ENCODE data around the gene VCL.
A peak's percentile ranks its signal among the peaks of the same experiment; 100 is the strongest.

VCL gene

GRCh38 chr10:74034301-74034700 is 36.4 kb downstream of the VCL start:
- TF ChIP-seq, protein P1, sequence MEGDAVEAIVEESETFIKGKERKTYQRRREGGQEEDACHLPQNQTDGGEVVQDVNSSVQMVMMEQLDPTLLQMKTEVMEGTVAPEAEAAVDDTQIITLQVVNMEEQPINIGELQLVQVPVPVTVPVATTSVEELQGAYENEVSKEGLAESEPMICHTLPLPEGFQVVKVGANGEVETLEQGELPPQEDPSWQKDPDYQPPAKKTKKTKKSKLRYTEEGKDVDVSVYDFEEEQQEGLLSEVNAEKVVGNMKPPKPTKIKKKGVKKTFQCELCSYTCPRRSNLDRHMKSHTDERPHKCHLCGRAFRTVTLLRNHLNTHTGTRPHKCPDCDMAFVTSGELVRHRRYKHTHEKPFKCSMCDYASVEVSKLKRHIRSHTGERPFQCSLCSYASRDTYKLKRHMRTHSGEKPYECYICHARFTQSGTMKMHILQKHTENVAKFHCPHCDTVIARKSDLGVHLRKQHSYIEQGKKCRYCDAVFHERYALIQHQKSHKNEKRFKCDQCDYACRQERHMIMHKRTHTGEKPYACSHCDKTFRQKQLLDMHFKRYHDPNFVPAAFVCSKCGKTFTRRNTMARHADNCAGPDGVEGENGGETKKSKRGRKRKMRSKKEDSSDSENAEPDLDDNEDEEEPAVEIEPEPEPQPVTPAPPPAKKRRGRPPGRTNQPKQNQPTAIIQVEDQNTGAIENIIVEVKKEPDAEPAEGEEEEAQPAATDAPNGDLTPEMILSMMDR (IDR thresholded peaks at IDR 0.05; ENCODE audit: poor library complexity, severe bottlenecking) = no peak
- ATAC-seq (ENCODE audit: low read depth) (no peak), DNase-seq (ENCODE audit: low spot score) (no peak)
- H3K36me3 ChIP-seq (ENCODE audit: low read depth) = peaks cover 20% of the 10 kb centered on the region; the same call in 1 of the 2 replicates
- no peak overlapping the region for H3K4me3 ChIP-seq (ENCODE audit: severe bottlenecking)
- no peaks in the 10 kb centered on the region for H3K4me1 ChIP-seq (ENCODE audit: insufficient read depth, poor library complexity, severe bottlenecking)
- H3K27me3 ChIP-seq (ENCODE audit: insufficient read depth, poor library complexity, severe bottlenecking) = no peaks in the 10 kb centered on the region
- H3K27ac ChIP-seq (ENCODE audit: poor library complexity, severe bottlenecking) = peak overlapping the region; percentile 5
- no peaks in the 10 kb centered on the region for H3K9me3 ChIP-seq (ENCODE audit: severe bottlenecking)

GRCh38 chr10:74035303-74035702 is 37.4 kb downstream of the VCL start:
- TF ChIP-seq, protein P1 (IDR thresholded peaks at IDR 0.05; ENCODE audit: poor library complexity, severe bottlenecking) = peak; percentile 49
- Histone ChIP-seq H3K36me3 (ENCODE audit: low read depth) (peaks cover 19% of the 10 kb centered on the region; the same call in 1 of the 2 replicates), H3K9me3 (ENCODE audit: severe bottlenecking) (no peaks in the 10 kb centered on the region), H3K27ac (ENCODE audit: poor library complexity, severe bottlenecking) (peak overlapping the region; percentile 5), H3K4me1 (ENCODE audit: insufficient read depth, poor library complexity, severe bottlenecking) (no peaks in the 10 kb centered on the region), H3K4me3 (ENCODE audit: severe bottlenecking) (no peak overlapping the region), H3K27me3 (ENCODE audit: insufficient read depth, poor library complexity, severe bottlenecking) (no peaks in the 10 kb centered on the region)
- DNase-seq (ENCODE audit: low spot score) (no peak), ATAC-seq (ENCODE audit: low read depth) (no peak)

- Histone ChIP-seq H3K9me3 (ENCODE audit: severe bottlenecking) (no peaks in the 10 kb centered on the region), H3K27ac (ENCODE audit: poor library complexity, severe bottlenecking) (no peak overlapping the region), H3K4me1 (ENCODE audit: insufficient read depth, poor library complexity, severe bottlenecking) (no peaks in the 10 kb centered on the region), H3K4me3 (ENCODE audit: severe bottlenecking) (no peak overlapping the region), H3K36me3 (ENCODE audit: low read depth) (peaks cover 18% of the 10 kb centered on the region), H3K27me3 (ENCODE audit: insufficient read depth, poor library complexity, severe bottlenecking) (no peaks in the 10 kb centered on the region)
- TF ChIP-seq, protein P1 (IDR thresholded peaks at IDR 0.05; ENCODE audit: poor library complexity, severe bottlenecking) = no peak
- DNase-seq (ENCODE audit: low spot score) (no peak), ATAC-seq (ENCODE audit: low read depth) (no peak)
These were observed 38.6 kb downstream of the VCL start for GRCh38 chr10:74036474-74036873.

DNA sequence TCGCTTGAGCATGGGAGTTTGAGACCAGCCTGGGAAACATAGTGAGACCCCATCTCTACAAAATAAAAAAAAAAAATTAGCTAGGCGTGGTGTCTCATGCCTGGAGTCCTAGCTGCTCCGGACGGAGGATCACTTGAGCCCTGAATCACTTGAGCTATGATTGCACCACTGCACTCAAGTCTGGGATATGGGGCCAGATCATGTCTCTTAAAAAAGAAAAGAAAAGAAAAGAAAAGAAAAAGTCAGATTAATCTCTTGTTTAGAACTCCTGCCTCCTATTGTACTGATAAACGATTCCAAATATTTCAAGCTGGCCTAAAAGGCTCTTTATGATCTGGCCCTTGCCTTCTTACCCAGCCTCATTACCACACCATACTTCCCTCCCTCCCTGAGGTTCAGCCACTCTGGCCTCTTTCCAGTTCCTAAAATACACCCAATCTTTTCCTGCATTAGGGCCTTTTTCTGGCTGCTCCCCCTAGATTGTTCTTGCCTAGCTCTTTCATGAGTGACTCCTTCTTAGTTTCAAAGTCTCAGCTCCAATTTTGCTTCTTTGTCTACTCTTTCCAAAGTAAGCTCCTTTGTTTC is 41.7 kb downstream of the VCL start:
- peak; percentile 42; the same call in 1 of the 3 replicates for ATAC-seq (ENCODE audit: low read depth)

More for the DNA sequence above, 41.7 kb downstream of the VCL start:
- TF ChIP-seq, protein P1 (IDR thresholded peaks at IDR 0.05; ENCODE audit: poor library complexity, severe bottlenecking) = no peak
- Histone ChIP-seq H3K27ac (ENCODE audit: poor library complexity, severe bottlenecking) (no peak overlapping the region), H3K27me3 (ENCODE audit: insufficient read depth, poor library complexity, severe bottlenecking) (no peaks in the 10 kb centered on the region), H3K4me3 (ENCODE audit: severe bottlenecking) (no peak overlapping the region), H3K4me1 (ENCODE audit: insufficient read depth, poor library complexity, severe bottlenecking) (no peaks in the 10 kb centered on the region), H3K36me3 (ENCODE audit: low read depth) (peaks cover 47% of the 10 kb centered on the region), H3K9me3 (ENCODE audit: severe bottlenecking) (no peaks in the 10 kb centered on the region)
- no peak for DNase-seq (ENCODE audit: low spot score)
